ENCODE data around the gene TRIM8.

Gene TRIM8

DNA sequence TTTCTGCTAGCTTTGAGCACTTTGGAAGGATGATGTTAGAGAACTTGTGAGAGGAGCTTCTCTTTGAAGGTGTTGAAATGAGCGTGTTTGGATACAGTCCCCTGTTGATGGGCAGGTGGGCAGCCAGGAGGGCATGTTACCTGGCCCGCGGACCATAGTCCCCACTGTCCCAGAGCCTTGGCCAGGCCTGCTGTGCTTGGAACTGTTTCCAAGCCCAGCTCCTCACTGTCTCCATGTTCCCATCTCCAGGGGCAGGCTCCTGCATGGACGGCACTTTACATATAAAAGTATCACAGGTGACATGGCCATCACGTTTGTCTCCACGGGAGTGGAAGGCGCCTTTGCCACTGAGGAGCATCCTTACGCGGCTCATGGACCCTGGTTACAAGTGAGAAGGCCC, 27.2 kb upstream of the TRIM8 start:
- DNase-seq (no peak), ATAC-seq (ENCODE audit: insufficient read depth, low read depth) (no peak)
- Histone ChIP-seq H3K4me3 (ENCODE audit: low read depth in 1 of 2, low read length in 2 of 2) (no peak overlapping the region), H3K27me3 (ENCODE audit: insufficient read depth, low read length, poor library complexity) (no peaks in the 10 kb centered on the region), H3K4me2 (ENCODE audit: insufficient read depth, low read length) (no peak overlapping the region), H4K20me1 (ENCODE audit: insufficient read depth, low read length) (no peaks in the 10 kb centered on the region; the same call in 1 of the 2 replicates), H2AFZ (ENCODE audit: low read depth, low read length) (no peak overlapping the region), H3K4me1 (ENCODE audit: insufficient read depth, low read length) (no peaks in the 10 kb centered on the region), H3K79me2 (ENCODE audit: insufficient read depth, low read length) (no peaks in the 10 kb centered on the region), H3K9me3 (ENCODE audit: insufficient read depth, low read length, severe bottlenecking) (no peaks in the 10 kb centered on the region), H3K9ac (ENCODE audit: low read depth, low read length) (no peak overlapping the region), H3K36me3 (ENCODE audit: insufficient read depth, low read length) (peaks cover 40% of the 10 kb centered on the region), H3K27ac (ENCODE audit: low read length) (no peak overlapping the region)
- no peak for TF ChIP-seq EZH2 (IDR thresholded peaks at IDR 0.05; ENCODE audit: borderline replicate concordance, low read depth, low read length, severe bottlenecking)
- TF ChIP-seq, protein P1, sequence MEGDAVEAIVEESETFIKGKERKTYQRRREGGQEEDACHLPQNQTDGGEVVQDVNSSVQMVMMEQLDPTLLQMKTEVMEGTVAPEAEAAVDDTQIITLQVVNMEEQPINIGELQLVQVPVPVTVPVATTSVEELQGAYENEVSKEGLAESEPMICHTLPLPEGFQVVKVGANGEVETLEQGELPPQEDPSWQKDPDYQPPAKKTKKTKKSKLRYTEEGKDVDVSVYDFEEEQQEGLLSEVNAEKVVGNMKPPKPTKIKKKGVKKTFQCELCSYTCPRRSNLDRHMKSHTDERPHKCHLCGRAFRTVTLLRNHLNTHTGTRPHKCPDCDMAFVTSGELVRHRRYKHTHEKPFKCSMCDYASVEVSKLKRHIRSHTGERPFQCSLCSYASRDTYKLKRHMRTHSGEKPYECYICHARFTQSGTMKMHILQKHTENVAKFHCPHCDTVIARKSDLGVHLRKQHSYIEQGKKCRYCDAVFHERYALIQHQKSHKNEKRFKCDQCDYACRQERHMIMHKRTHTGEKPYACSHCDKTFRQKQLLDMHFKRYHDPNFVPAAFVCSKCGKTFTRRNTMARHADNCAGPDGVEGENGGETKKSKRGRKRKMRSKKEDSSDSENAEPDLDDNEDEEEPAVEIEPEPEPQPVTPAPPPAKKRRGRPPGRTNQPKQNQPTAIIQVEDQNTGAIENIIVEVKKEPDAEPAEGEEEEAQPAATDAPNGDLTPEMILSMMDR (IDR thresholded peaks at IDR 0.05; ENCODE audit: borderline replicate concordance, extremely low read depth, low read length, poor library complexity, severe bottlenecking): no peak

DNA sequence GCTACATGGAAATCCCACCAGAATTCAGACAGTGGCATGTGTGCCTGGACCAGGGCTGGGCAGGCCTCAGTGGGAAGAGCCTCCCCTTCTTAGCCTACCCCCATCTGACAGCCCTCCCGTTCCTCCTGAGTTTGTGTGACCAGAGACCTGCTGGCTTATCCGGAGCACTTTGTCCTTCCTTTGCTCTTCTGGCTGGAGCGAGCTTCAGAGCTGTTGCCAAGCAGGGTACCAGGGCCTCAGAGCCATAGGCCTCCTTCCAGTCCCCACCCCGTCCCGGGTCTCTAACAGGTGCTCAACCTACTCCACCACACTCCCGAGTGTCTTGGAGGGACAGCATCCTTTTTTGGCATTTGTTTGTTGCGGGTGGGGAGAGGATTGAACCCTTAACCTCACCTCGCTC, 26.5 kb upstream of the TRIM8 start:
- Histone ChIP-seq H3K9me3 (ENCODE audit: insufficient read depth, low read length, severe bottlenecking) (no peaks in the 10 kb centered on the region), H3K4me2 (ENCODE audit: insufficient read depth, low read length) (no peak overlapping the region), H4K20me1 (ENCODE audit: insufficient read depth, low read length) (no peaks in the 10 kb centered on the region; the same call in 1 of the 2 replicates), H3K27ac (ENCODE audit: low read length) (no peak overlapping the region), H3K4me1 (ENCODE audit: insufficient read depth, low read length) (no peaks in the 10 kb centered on the region), H3K27me3 (ENCODE audit: insufficient read depth, low read length, poor library complexity) (no peaks in the 10 kb centered on the region), H3K9ac (ENCODE audit: low read depth, low read length) (no peak overlapping the region), H2AFZ (ENCODE audit: low read depth, low read length) (no peak overlapping the region), H3K36me3 (ENCODE audit: insufficient read depth, low read length) (peaks cover 36% of the 10 kb centered on the region), H3K4me3 (ENCODE audit: low read depth in 1 of 2, low read length in 2 of 2) (no peak overlapping the region), H3K79me2 (ENCODE audit: insufficient read depth, low read length) (no peaks in the 10 kb centered on the region)
- DNase-seq (no peak), ATAC-seq (ENCODE audit: insufficient read depth, low read depth) (no peak)
- TF ChIP-seq, protein P1 (IDR thresholded peaks at IDR 0.05; ENCODE audit: borderline replicate concordance, extremely low read depth, low read length, poor library complexity, severe bottlenecking): no peak
- TF ChIP-seq EZH2 (IDR thresholded peaks at IDR 0.05; ENCODE audit: borderline replicate concordance, low read depth, low read length, severe bottlenecking): no peak

DNA sequence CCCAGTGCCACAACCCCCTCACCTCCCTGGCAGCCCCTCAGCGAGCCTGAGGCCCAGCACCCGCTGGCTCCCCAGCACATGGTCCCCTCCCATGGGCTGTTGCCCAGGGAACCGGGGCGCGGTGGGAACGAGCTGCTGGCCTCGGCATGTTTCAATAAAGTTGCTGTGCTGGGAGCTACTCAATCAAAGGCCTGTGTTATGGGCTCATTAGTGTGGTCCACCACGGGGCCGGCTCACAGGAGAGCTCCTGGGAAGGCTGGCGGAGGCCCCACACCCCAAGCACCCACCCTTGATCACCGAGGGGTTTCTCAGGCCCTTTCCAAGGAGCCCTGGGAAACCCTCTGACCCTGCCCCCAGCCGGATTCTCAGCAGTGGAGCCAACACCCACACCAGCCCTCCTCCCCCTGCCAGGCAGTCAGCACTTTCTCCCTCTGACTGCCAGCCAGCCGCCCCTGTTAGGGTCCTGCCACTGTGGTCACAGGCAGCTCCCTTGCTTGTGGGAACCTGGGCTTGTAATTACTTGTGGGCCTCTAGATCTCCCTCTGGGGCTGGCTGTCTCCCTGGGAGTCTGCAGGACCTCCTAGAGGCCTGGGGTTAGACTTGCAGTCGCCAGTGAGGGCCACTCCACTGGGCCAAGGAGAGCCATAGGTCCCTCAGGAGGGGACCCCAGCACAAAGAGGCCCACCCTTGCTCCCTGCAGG, 24.8 kb upstream of the TRIM8 start:
- H3K4me2 ChIP-seq (ENCODE audit: insufficient read depth, low read length): no peak overlapping the region
- peaks cover 36% of the 10 kb centered on the region for H3K36me3 ChIP-seq (ENCODE audit: insufficient read depth, low read length)

More for the DNA sequence above, 24.8 kb upstream of the TRIM8 start:
- H4K20me1 ChIP-seq (ENCODE audit: insufficient read depth, low read length): no peaks in the 10 kb centered on the region; the same call in 1 of the 2 replicates
- DNase-seq (no peak), ATAC-seq (ENCODE audit: insufficient read depth, low read depth) (no peak)
- H3K27me3 ChIP-seq (ENCODE audit: insufficient read depth, low read length, poor library complexity): no peaks in the 10 kb centered on the region
- no peaks in the 10 kb centered on the region for H3K9me3 ChIP-seq (ENCODE audit: insufficient read depth, low read length, severe bottlenecking)
- no peak overlapping the region for H3K9ac ChIP-seq (ENCODE audit: low read depth, low read length)
- H3K4me3 ChIP-seq (ENCODE audit: low read depth in 1 of 2, low read length in 2 of 2): no peak overlapping the region
- no peak overlapping the region for H2AFZ ChIP-seq (ENCODE audit: low read depth, low read length)
- H3K79me2 ChIP-seq (ENCODE audit: insufficient read depth, low read length): no peaks in the 10 kb centered on the region
- no peaks in the 10 kb centered on the region for H3K4me1 ChIP-seq (ENCODE audit: insufficient read depth, low read length)
- no peak overlapping the region for H3K27ac ChIP-seq (ENCODE audit: low read length)
- TF ChIP-seq EZH2 (IDR thresholded peaks at IDR 0.05; ENCODE audit: borderline replicate concordance, low read depth, low read length, severe bottlenecking): no peak
- TF ChIP-seq, protein P1 (IDR thresholded peaks at IDR 0.05; ENCODE audit: borderline replicate concordance, extremely low read depth, low read length, poor library complexity, severe bottlenecking): no peak

Data from DND-41 (cell line).